WTC11 (cell line): Measurements from ENCODE around the gene INTS12. TPM values are rescaled to one million over a fixed set of nuclear protein-coding genes. Genes with fewer than 3 reads are reported as not detected.

ENCODE experiments used
- ERG ChIP-seq: fragments of 250-450 bp; sonication (Bioruptor Pico); IDR thresholded peaks from 2 replicates; pipeline ENCODE4 v1.8.0; 2021; ENCODE audit warnings: mild to moderate bottlenecking
- total RNA-seq: library from RNA; stranded (reverse); gene quantifications from 3 replicates; pipeline ENCODE4 v1.2.3, GENCODE V29; 2021

Gene INTS12
- total RNA-seq, 1 experiment from 2014 or later: 10.0 TPM

GRCh38 chr4:105633241-105633640 is 75.2 kb downstream of the INTS12 start (continued):
- TF ChIP-seq ERG (CRISPR knock-in tag): no peak

Other genes starting within 250 kb of the INTS12 start
- gene PPA2, start 234.6 kb downstream of the INTS12 start, total RNA-seq: 50.8 to 69.0 TPM (median 64.0 TPM) in 3 replicates
- not detected in 3 replicates for gene ARHGEF38, start 156.1 kb downstream of the INTS12 start, total RNA-seq
- gene GSTCD, start 95 bp upstream of the INTS12 start, total RNA-seq: 21.7 to 25.4 TPM (median 23.9 TPM) in 3 replicates
- 1.3 to 1.6 TPM (median 1.4 TPM) in 3 replicates for gene NPNT, start 186.8 kb upstream of the INTS12 start, total RNA-seq